MM.1S (cell line): ENCODE measurements around the gene CCL23.
"Not testable (repeated sequence)": the region's sequence is repeated elsewhere in the genome, so short reads cannot be mapped to it uniquely, and the experiment has no call there.

Source experiments
- CTCF ChIP-seq: fragments of 300-600 bp; sonication (generic); IDR thresholded peaks from 2 replicates; pipeline ENCODE4 v1.5.1; 2016; ENCODE audit warnings: antibody characterized with exemption, low read length, mixed read lengths
- EZH2 ChIP-seq: fragments of 300-600 bp; sonication (generic); optimal IDR thresholded peaks from 2 replicates; pipeline ENCODE3; 2017; ENCODE audit warnings: low read depth, mild to moderate bottlenecking, antibody characterized with exemption, low read length, mixed read lengths
- EZH2phosphoT487 ChIP-seq: fragments of 300-600 bp; sonication (generic); IDR thresholded peaks from 2 replicates; pipeline ENCODE4 v1.6.1; 2018; ENCODE audit warnings: antibody characterized with exemption, low read length

- not testable (repeated sequence) for TF ChIP-seq CTCF, EZH2, EZH2phosphoT487
Measured at GRCh38 chr17:35995346-35995745, 22.4 kb downstream of the CCL23 start.
